G401 (cell line): Measurements from ENCODE around the gene SARM1. TPM values are rescaled to one million over a fixed set of nuclear protein-coding genes. Genes with fewer than 3 reads are reported as not detected.

ENCODE experiments used
- total RNA-seq: library from RNA; depleted of rRNA; stranded (reverse); fragments of >200 nt; shearing (Covaris generic); gene quantifications from 2 replicates; pipeline ENCODE4 v1.2.3, GENCODE V29; 2014; rRNA removed

The SARM1 gene
- total RNA-seq, 1 experiment from 2014 or later = 18.6 TPM

Other genes with a start within 250 kb of the SARM1 start
- 69.0 and 96.3 TPM in 2 replicates for gene TMEM97, start 52.5 kb upstream of the SARM1 start, total RNA-seq
- gene IFT20, start 36.2 kb upstream of the SARM1 start, total RNA-seq = 21.5 and 29.1 TPM in 2 replicates
- gene TNFAIP1, start 35.9 kb upstream of the SARM1 start, total RNA-seq = 25.3 and 27.7 TPM in 2 replicates
- 200 and 227 TPM in 2 replicates for gene POLDIP2, start 14.2 kb upstream of the SARM1 start, total RNA-seq
- not detected in 2 replicates for gene SEBOX, start 6.5 kb upstream of the SARM1 start, total RNA-seq
- 12.4 and 13.1 TPM in 2 replicates for gene VTN, start 1.4 kb upstream of the SARM1 start, total RNA-seq
- 33.6 and 44.7 TPM in 2 replicates for gene SLC46A1, start 34.5 kb downstream of the SARM1 start, total RNA-seq
- not detected in 2 replicates for gene SLC13A2, start 102.0 kb downstream of the SARM1 start, total RNA-seq
- not detected in 2 replicates for gene FOXN1, start 134.7 kb downstream of the SARM1 start, total RNA-seq
- gene UNC119, start 180.9 kb downstream of the SARM1 start, total RNA-seq = 59.0 and 60.4 TPM in 2 replicates
- 50.8 and 64.4 TPM in 2 replicates for gene PIGS, start 199.8 kb downstream of the SARM1 start, total RNA-seq
- 34.5 and 49.8 TPM in 2 replicates for gene ALDOC, start 205.2 kb downstream of the SARM1 start, total RNA-seq
- 78.8 and 91.2 TPM in 2 replicates for gene SPAG5, start 227.3 kb downstream of the SARM1 start, total RNA-seq
- gene RSKR, start 242.5 kb downstream of the SARM1 start, total RNA-seq = 1.3 and 2.7 TPM in 2 replicates